Ishikawa (cell line): ENCODE results near the gene VWA8.

ENCODE experiments used
- CEBPB ChIP-seq: IDR thresholded peaks from 2 replicates; pipeline ENCODE4 v1.6.1; 2012
- CREB1 ChIP-seq: IDR thresholded peaks from 2 replicates; pipeline ENCODE4 v1.6.1; 2012; ENCODE audit warnings: low read depth
- EGR1 ChIP-seq: IDR thresholded peaks from 2 replicates; pipeline ENCODE4 v1.6.1; 2012
- EP300 ChIP-seq: IDR thresholded peaks from 2 replicates; pipeline ENCODE4 v1.6.1; 2012; ENCODE audit warnings: borderline replicate concordance
- FOXM1 ChIP-seq: IDR thresholded peaks from 2 replicates; pipeline ENCODE4 v1.6.1; 2012; ENCODE audit warnings: low read depth, borderline replicate concordance
- NFIC ChIP-seq: IDR thresholded peaks from 2 replicates; pipeline ENCODE4 v1.6.1; 2012
- RAD21 ChIP-seq: IDR thresholded peaks from 2 replicates; pipeline ENCODE4 v1.6.1; 2012; ENCODE audit warnings: low read depth
- TAF1 ChIP-seq: IDR thresholded peaks from 2 replicates; pipeline ENCODE4 v1.6.1; 2012; ENCODE audit warnings: low read depth, mild to moderate bottlenecking
- TCF12 ChIP-seq: IDR thresholded peaks from 2 replicates; pipeline ENCODE4 v1.6.1; 2012; ENCODE audit warnings: low read depth
- TEAD4 ChIP-seq: IDR thresholded peaks from 2 replicates; pipeline ENCODE4 v1.6.1; 2012
- YY1 ChIP-seq: IDR thresholded peaks from 2 replicates; pipeline ENCODE4 v1.6.1; 2012; ENCODE audit warnings: low read depth
- ZBTB7A ChIP-seq: IDR thresholded peaks from 2 replicates; pipeline ENCODE4 v1.6.1; 2012; ENCODE audit warnings: low read depth
- TF ChIP-seq, protein P1 (sequence below): IDR thresholded peaks from 2 replicates; pipeline ENCODE4 v1.6.1; 2012
- TF ChIP-seq, protein P2 (sequence below): IDR thresholded peaks from 2 replicates; pipeline ENCODE4 v1.6.1; 2012; ENCODE audit warnings: low read depth, mild to moderate bottlenecking
- TF ChIP-seq, protein P3 (sequence below): IDR thresholded peaks from 2 replicates; pipeline ENCODE4 v1.6.1; 2012

Gene VWA8

GRCh38 chr13:41579168-41579567 is 381.7 kb downstream of the VWA8 start:
- TF ChIP-seq CEBPB (no peak), TCF12 (no peak), TEAD4 (no peak), EGR1 (no peak), CREB1 (no peak), TAF1 (no peak), ZBTB7A (no peak), FOXM1 (no peak), RAD21 (no peak), EP300 (no peak), NFIC (no peak), YY1 (no peak)
- TF ChIP-seq, protein P1, sequence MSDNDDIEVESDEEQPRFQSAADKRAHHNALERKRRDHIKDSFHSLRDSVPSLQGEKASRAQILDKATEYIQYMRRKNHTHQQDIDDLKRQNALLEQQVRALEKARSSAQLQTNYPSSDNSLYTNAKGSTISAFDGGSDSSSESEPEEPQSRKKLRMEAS = no peak
- TF ChIP-seq, protein P2, sequence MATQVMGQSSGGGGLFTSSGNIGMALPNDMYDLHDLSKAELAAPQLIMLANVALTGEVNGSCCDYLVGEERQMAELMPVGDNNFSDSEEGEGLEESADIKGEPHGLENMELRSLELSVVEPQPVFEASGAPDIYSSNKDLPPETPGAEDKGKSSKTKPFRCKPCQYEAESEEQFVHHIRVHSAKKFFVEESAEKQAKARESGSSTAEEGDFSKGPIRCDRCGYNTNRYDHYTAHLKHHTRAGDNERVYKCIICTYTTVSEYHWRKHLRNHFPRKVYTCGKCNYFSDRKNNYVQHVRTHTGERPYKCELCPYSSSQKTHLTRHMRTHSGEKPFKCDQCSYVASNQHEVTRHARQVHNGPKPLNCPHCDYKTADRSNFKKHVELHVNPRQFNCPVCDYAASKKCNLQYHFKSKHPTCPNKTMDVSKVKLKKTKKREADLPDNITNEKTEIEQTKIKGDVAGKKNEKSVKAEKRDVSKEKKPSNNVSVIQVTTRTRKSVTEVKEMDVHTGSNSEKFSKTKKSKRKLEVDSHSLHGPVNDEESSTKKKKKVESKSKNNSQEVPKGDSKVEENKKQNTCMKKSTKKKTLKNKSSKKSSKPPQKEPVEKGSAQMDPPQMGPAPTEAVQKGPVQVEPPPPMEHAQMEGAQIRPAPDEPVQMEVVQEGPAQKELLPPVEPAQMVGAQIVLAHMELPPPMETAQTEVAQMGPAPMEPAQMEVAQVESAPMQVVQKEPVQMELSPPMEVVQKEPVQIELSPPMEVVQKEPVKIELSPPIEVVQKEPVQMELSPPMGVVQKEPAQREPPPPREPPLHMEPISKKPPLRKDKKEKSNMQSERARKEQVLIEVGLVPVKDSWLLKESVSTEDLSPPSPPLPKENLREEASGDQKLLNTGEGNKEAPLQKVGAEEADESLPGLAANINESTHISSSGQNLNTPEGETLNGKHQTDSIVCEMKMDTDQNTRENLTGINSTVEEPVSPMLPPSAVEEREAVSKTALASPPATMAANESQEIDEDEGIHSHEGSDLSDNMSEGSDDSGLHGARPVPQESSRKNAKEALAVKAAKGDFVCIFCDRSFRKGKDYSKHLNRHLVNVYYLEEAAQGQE = no peak
- TF ChIP-seq, protein P3, sequence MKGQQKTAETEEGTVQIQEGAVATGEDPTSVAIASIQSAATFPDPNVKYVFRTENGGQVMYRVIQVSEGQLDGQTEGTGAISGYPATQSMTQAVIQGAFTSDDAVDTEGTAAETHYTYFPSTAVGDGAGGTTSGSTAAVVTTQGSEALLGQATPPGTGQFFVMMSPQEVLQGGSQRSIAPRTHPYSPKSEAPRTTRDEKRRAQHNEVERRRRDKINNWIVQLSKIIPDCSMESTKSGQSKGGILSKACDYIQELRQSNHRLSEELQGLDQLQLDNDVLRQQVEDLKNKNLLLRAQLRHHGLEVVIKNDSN = no peak

DNA sequence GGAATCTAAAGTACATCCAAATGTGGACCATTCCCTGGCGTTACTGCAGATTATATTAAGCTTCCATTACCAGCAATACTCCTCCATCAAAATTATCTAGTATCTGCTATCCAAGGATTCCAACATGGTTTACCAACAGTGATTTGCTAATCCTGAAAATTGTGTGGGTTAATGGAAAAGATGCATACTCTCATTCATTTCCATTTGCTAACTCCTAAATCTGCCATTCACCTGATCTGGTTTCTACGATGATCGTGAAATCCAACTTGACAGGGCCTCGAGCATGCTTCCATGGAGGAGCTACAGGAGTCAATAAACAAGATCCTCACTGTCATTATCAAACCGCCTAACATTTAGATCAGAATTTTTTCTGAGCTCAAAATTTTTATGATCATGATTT is 382.5 kb downstream of the VWA8 start:
- TF ChIP-seq, protein P2 = no peak
- TF ChIP-seq, protein P3 = no peak
- TF ChIP-seq TCF12 (no peak), CREB1 (no peak), EGR1 (no peak), NFIC (no peak), TAF1 (no peak), FOXM1 (no peak), EP300 (no peak), YY1 (no peak), ZBTB7A (no peak), RAD21 (no peak), TEAD4 (no peak)
- TF ChIP-seq, protein P1 = no peak

- TF ChIP-seq, protein P3 = no peak
- TF ChIP-seq TEAD4 = no peak
- TF ChIP-seq TCF12 = no peak
- TF ChIP-seq, protein P2 = no peak
- no peak for TF ChIP-seq EP300
- TF ChIP-seq EGR1 = no peak
- no peak for TF ChIP-seq YY1
- TF ChIP-seq CREB1 = no peak
- TF ChIP-seq CEBPB = no peak
- no peak for TF ChIP-seq RAD21
- TF ChIP-seq NFIC = no peak
- no peak for TF ChIP-seq FOXM1
- TF ChIP-seq, protein P1 = no peak
- no peak for TF ChIP-seq TAF1
- TF ChIP-seq ZBTB7A = no peak
Measured at GRCh38 chr13:41577436-41577835, 383.5 kb downstream of the VWA8 start.

GRCh38 chr13:41568972-41569351 is 391.9 kb downstream of the VWA8 start:
- TF ChIP-seq RAD21 (no peak), TEAD4 (no peak), EGR1 (no peak), TAF1 (no peak), EP300 (no peak)
